HCT116 (cell line): ENCODE data around the gene LRBA. TPM values are rescaled to one million over a fixed set of nuclear protein-coding genes. Genes with fewer than 3 reads are reported as not detected.

Experiments used
- ATAC-seq: fragments of 200-7000 bp; cut with Tn5 transposase; 2 replicates; pipeline ENCODE4 v1.9.1; 2020; ENCODE audit warnings: mild to moderate bottlenecking, moderate library complexity
- BruUV-seq: library from RNA; stranded (reverse); fragments of 400-500 nt; replicated peaks from 2 replicates; lab custom pipeline; 2021; lab: Mats Ljungman, UMichigan
- CTCF ChIA-PET: fragments of 300-600 bp; sonication (Branson Sonifier 250); formaldehyde crosslinking; loops from one replicate; lab custom pipeline; 2021; ENCODE audit warnings: antibody characterized with exemption; lab: Charles Lee
- POLR2A ChIA-PET: fragments of 300-600, 350-600 bp; sonication (Branson Sonifier 250); formaldehyde crosslinking; loops from one replicate; lab custom pipeline; 2021; ENCODE audit warnings: antibody characterized with exemption; lab: Charles Lee
- RAD21 ChIA-PET, 2 experiments: fragments of 300-600 bp; sonication (Branson Sonifier 250); formaldehyde crosslinking; loops; one replicate each; lab custom pipeline; 2023; ENCODE audit warnings: low total read pairs in 2 of 2; ENCODE audit not compliant: uncharacterized antibody in 2 of 2, unreplicated experiment in 2 of 2, low non-redundant PET in 1 of 2; lab: Charles Lee
- DNase-seq: peaks from one replicate; pipeline ENCODE4 v3.0.0-alpha.2; 2010; ENCODE audit warnings: low read depth, low spot score
- H2AFZ ChIP-seq: fragments of 200-600 bp; shearing (Covaris generic), sonication (generic); 2 replicates; pipeline ENCODE4 v1.6.1; 2017; ENCODE audit warnings: low read depth, mixed run types, mixed read lengths, antibody characterized with exemption, low read length; ENCODE audit not compliant: poor library complexity, severe bottlenecking
- H3K27ac ChIP-seq: 2 replicates; pipeline ENCODE4 v1.5.1; 2012; ENCODE audit warnings: low read depth, low read length
- H3K27me3 ChIP-seq: fragments of 200-600 bp; sonication (generic); 2 replicates; pipeline ENCODE4 v1.6.1; 2016; ENCODE audit warnings: mixed run types, low read length, mixed read lengths; ENCODE audit not compliant: insufficient read depth
- H3K36me3 ChIP-seq, 2 experiments: fragments of 200-500 bp in 1 of 2; fragments of 200-600 bp in 1 of 2; sonication (Bioruptor generic) in 1 of 2; sonication (generic) in 1 of 2; 2 replicates each; pipeline versions ENCODE4 v1.5.1 to v1.6.1; 2014 to 2016; ENCODE audit warnings: low read length in 2 of 2, inconsistent platforms in 1 of 2, mixed read lengths in 1 of 2, mixed run types in 1 of 2; ENCODE audit not compliant: insufficient read depth in 2 of 2, control insufficient read depth in 1 of 2
- H3K4me1 ChIP-seq, 2 experiments: fragments of 200-600 bp in 1 of 2; sonication (generic) in 1 of 2; 2 replicates each; pipeline versions ENCODE4 v1.5.1 to v1.6.1; 2012 to 2017; ENCODE audit warnings: low read length in 2 of 2, inconsistent platforms in 1 of 2, mild to moderate bottlenecking in 1 of 2, mixed read lengths in 1 of 2, mixed run types in 1 of 2, moderate library complexity in 1 of 2; ENCODE audit not compliant: insufficient read depth in 2 of 2, control insufficient read depth in 1 of 2
- H3K4me2 ChIP-seq: fragments of 200-600 bp; sonication (generic); 2 replicates; pipeline ENCODE4 v1.6.1; 2017; ENCODE audit warnings: mixed run types, low read length, mixed read lengths
- H3K4me3 ChIP-seq, 2 experiments: fragments of 200-600 bp in 1 of 2; sonication (generic) in 1 of 2; replicated peaks in 1 of 2; 2 replicates each; pipeline ENCODE4 v1.5.1; 2011 to 2016; ENCODE audit warnings: low read length in 2 of 2, control low read depth in 1 of 2, low read depth in 1 of 2, mild to moderate bottlenecking in 1 of 2, mixed read lengths in 1 of 2, mixed run types in 1 of 2
- H3K79me2 ChIP-seq: fragments of 200-600 bp; sonication (generic); 2 replicates; pipeline ENCODE4 v1.6.1; 2017; ENCODE audit warnings: mild to moderate bottlenecking, mixed run types, low read length, moderate library complexity, mixed read lengths; ENCODE audit not compliant: insufficient read depth
- H3K9ac ChIP-seq: fragments of 200-600 bp; sonication (generic); 2 replicates; pipeline ENCODE4 v1.6.1; 2016; ENCODE audit warnings: low read length, mixed read lengths
- H3K9me2 ChIP-seq: fragments of 200-600 bp; sonication (generic), shearing (Covaris generic); 2 replicates; pipeline ENCODE4 v1.6.1; 2017; ENCODE audit warnings: mixed run types, mild to moderate bottlenecking, moderate library complexity; ENCODE audit not compliant: insufficient read depth
- H3K9me3 ChIP-seq, 2 experiments: fragments of 200-500 bp in 1 of 2; fragments of 200-600 bp in 1 of 2; sonication (Bioruptor generic) in 1 of 2; sonication (generic) in 1 of 2; 2 replicates each; pipeline ENCODE4 v1.6.1; 2014 to 2017; ENCODE audit warnings: low read length in 2 of 2, mixed read lengths in 2 of 2, inconsistent platforms in 1 of 2, low read depth in 1 of 2, mild to moderate bottlenecking in 1 of 2, mixed run types in 1 of 2, moderate library complexity in 1 of 2; ENCODE audit not compliant: control insufficient read depth in 1 of 2, insufficient read depth in 1 of 2
- H4K20me1 ChIP-seq: fragments of 200-600 bp; sonication (generic), shearing (Covaris generic); 2 replicates; pipeline ENCODE4 v1.6.1; 2017; ENCODE audit warnings: mixed run types, mild to moderate bottlenecking, moderate library complexity; ENCODE audit not compliant: insufficient read depth
- CBX3 ChIP-seq: IDR thresholded peaks from 2 replicates; pipeline ENCODE4 v1.6.1; 2012; ENCODE audit warnings: low read depth
- CEBPB ChIP-seq: IDR thresholded peaks from 2 replicates; pipeline ENCODE4 v1.6.1; 2012; ENCODE audit warnings: low read depth
- EGR1 ChIP-seq: IDR thresholded peaks from 2 replicates; pipeline ENCODE4 v1.6.1; 2012; ENCODE audit warnings: low read depth
- ELF1 ChIP-seq: IDR thresholded peaks from 2 replicates; pipeline ENCODE4 v1.6.1; 2012; ENCODE audit warnings: low read depth, borderline replicate concordance
- EZH2 ChIP-seq: fragments of 200-600 bp; sonication (generic); IDR thresholded peaks from 2 replicates; pipeline ENCODE4 v1.6.1; 2017; ENCODE audit warnings: antibody characterized with exemption, mixed run types
- EZH2phosphoT487 ChIP-seq: fragments of 200-600 bp; IDR thresholded peaks from 2 replicates; pipeline ENCODE4 v1.6.1; 2018; ENCODE audit warnings: antibody characterized with exemption, borderline replicate concordance
- FOSL1 ChIP-seq: IDR thresholded peaks from 2 replicates; pipeline ENCODE4 v1.6.1; 2012; ENCODE audit warnings: low read depth
- POLR2AphosphoS5 ChIP-seq: IDR thresholded peaks from 2 replicates; pipeline ENCODE4 v1.6.1; 2011; ENCODE audit warnings: mild to moderate bottlenecking, low read depth, low read length, moderate library complexity
- RAD21 ChIP-seq: IDR thresholded peaks from 2 replicates; pipeline ENCODE4 v1.6.1; 2012; ENCODE audit warnings: low read depth, mild to moderate bottlenecking
- SP1 ChIP-seq: IDR thresholded peaks from 2 replicates; pipeline ENCODE4 v1.6.1; 2012; ENCODE audit warnings: low read depth
- SRF ChIP-seq: IDR thresholded peaks from 2 replicates; pipeline ENCODE4 v1.6.1; 2012; ENCODE audit warnings: low read depth
- ZFX ChIP-seq: fragments of 450-650 bp; IDR thresholded peaks from 2 replicates; pipeline ENCODE4 v1.6.1; 2017
- intact Hi-C: fragments of 100-400 bp; cut with micrococcal nuclease; formaldehyde crosslinking; loops from 2 replicates; pipeline ENCODE4 v1.10.0; 2022
- total RNA-seq: library from RNA; stranded (reverse); gene quantifications from one replicate; pipeline ENCODE4 v1.2.1, GENCODE V29; 2021; ENCODE audit not compliant: unreplicated experiment
- TF ChIP-seq, protein P1 (sequence below): IDR thresholded peaks from 2 replicates; pipeline ENCODE4 v1.6.1; 2012
- TF ChIP-seq, protein P2 (sequence below): IDR thresholded peaks from 2 replicates; pipeline ENCODE4 v1.6.1; 2012

Gene LRBA
- total RNA-seq, 1 experiment from 2014 or later: 79.8 TPM

DNA sequence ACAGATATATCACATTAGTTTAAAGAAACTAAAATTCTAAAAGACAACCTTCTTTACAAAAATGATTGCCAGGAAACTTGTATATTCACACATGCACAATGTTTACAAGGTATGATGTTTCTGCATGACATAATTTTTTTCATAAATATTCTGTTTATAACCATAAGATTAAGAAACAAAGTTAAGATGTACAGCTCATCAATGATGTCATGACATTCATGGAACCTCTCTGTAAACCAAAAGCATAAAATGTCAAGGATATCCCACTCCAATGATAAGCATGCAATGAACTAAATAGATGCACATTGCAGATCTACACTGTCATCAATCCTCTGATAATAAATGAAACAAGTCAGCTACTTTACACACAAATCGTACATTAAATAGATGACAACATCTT is 297.1 kb downstream of the LRBA start:
- no peaks in the 10 kb centered on the region for H3K36me3 ChIP-seq
- H3K4me2 ChIP-seq: no peak overlapping the region
- H3K9me2 ChIP-seq: no peaks in the 10 kb centered on the region
- DNase-seq: no peak
- ChIA-PET POLR2A (no interaction called here), CTCF (no interaction called here), RAD21 (no interaction called here)
- no peak overlapping the region for H3K27ac ChIP-seq
- H3K9me3 ChIP-seq: no peaks in the 10 kb centered on the region
- intact Hi-C loops: no loop called here
- no peaks in the 10 kb centered on the region for H3K27me3 ChIP-seq
- no peaks in the 10 kb centered on the region for H3K4me1 ChIP-seq
- no TSS peak for BruUV-seq
- ATAC-seq: no peak
- no peaks in the 10 kb centered on the region for H3K79me2 ChIP-seq
- H3K4me3 ChIP-seq: no peak overlapping the region
- no peaks in the 10 kb centered on the region; the same call in 1 of the 2 replicates for H4K20me1 ChIP-seq
- no peak overlapping the region for H3K9ac ChIP-seq
- TF ChIP-seq CBX3 (no peak), RAD21 (no peak), FOSL1 (no peak), ELF1 (no peak), SRF (no peak), POLR2AphosphoS5 (no peak), EGR1 (no peak), EZH2 (no peak), EZH2phosphoT487 (no peak), ZFX (no peak), SP1 (no peak), CEBPB (no peak)
- TF ChIP-seq, protein P1, sequence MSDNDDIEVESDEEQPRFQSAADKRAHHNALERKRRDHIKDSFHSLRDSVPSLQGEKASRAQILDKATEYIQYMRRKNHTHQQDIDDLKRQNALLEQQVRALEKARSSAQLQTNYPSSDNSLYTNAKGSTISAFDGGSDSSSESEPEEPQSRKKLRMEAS: no peak
- TF ChIP-seq, protein P2, sequence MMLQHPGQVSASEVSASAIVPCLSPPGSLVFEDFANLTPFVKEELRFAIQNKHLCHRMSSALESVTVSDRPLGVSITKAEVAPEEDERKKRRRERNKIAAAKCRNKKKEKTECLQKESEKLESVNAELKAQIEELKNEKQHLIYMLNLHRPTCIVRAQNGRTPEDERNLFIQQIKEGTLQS: no peak
- H2AFZ ChIP-seq: no peak overlapping the region
